ENCODE data around the gene ZNF234. TPM values are rescaled to one million over a fixed set of nuclear protein-coding genes. Genes with fewer than 3 reads are reported as not detected.
A peak's percentile ranks its signal among the peaks of the same experiment; 100 is the strongest.

The ZNF234 gene
- 3.1 TPM for polyA plus RNA-seq (2012; ENCODE audit: insufficient read length, low read depth)

GRCh38 chr19:44141191-44142058 is at the start of gene ZNF234:
TSS of gene ZNF234 (plus strand) at chr19:44141554. CDS start at chr19:44144633, 3,079 bp downstream.
- TF ChIP-seq TAF1 (IDR thresholded peaks at IDR 0.05; ENCODE audit: borderline replicate concordance, insufficient read depth, low read length) (peak; percentile 79; the same call in 1 of the 2 replicates), REST (IDR thresholded peaks at IDR 0.05; ENCODE audit: insufficient read depth in 1 of 2, low read depth in 2 of 2, low read length in 2 of 2) (no peak), FOXP2 (optimal IDR thresholded peaks at IDR 0.05; ENCODE audit: borderline replicate concordance, extremely low read depth, extremely low read length, insufficient read depth) (no peak), POLR2AphosphoS5 (IDR thresholded peaks at IDR 0.05; ENCODE audit: low read depth, low read length) (peak; percentile 81), SIN3A (IDR thresholded peaks at IDR 0.05; ENCODE audit: borderline replicate concordance, insufficient read depth, low read length) (peak; percentile 88; the same call in 1 of the 2 replicates)

- TF ChIP-seq POLR2AphosphoS5 (IDR thresholded peaks at IDR 0.05; ENCODE audit: low read depth, low read length) (no peak), SIN3A (IDR thresholded peaks at IDR 0.05; ENCODE audit: borderline replicate concordance, insufficient read depth, low read length) (no peak), TAF1 (IDR thresholded peaks at IDR 0.05; ENCODE audit: borderline replicate concordance, insufficient read depth, low read length) (no peak), REST (IDR thresholded peaks at IDR 0.05; ENCODE audit: insufficient read depth in 1 of 2, low read depth in 2 of 2, low read length in 2 of 2) (no peak), FOXP2 (optimal IDR thresholded peaks at IDR 0.05; ENCODE audit: borderline replicate concordance, extremely low read depth, extremely low read length, insufficient read depth) (no peak)
These were observed 49.2 kb upstream of the ZNF234 start for GRCh38 chr19:44092108-44092507.

GRCh38 chr19:44093931-44094765 is 47.2 kb upstream of the ZNF234 start, which contains the start of gene ZNF224:
TSS of gene ZNF224 (plus strand) at chr19:44094361. CDS start at chr19:44097874, 3,513 bp downstream.
- peak; percentile 95 for TF ChIP-seq POLR2AphosphoS5 (IDR thresholded peaks at IDR 0.05; ENCODE audit: low read depth, low read length)
- no peak for TF ChIP-seq SIN3A (IDR thresholded peaks at IDR 0.05; ENCODE audit: borderline replicate concordance, insufficient read depth, low read length)
- no peak for TF ChIP-seq REST (IDR thresholded peaks at IDR 0.05; ENCODE audit: insufficient read depth in 1 of 2, low read depth in 2 of 2, low read length in 2 of 2)
- no peak for TF ChIP-seq FOXP2 (optimal IDR thresholded peaks at IDR 0.05; ENCODE audit: borderline replicate concordance, extremely low read depth, extremely low read length, insufficient read depth)
- TF ChIP-seq TAF1 (IDR thresholded peaks at IDR 0.05; ENCODE audit: borderline replicate concordance, insufficient read depth, low read length): peak; percentile 73; the same call in 1 of the 2 replicates

GRCh38 chr19:44107751-44108150 is 33.6 kb upstream of the ZNF234 start:
- TF ChIP-seq POLR2AphosphoS5 (IDR thresholded peaks at IDR 0.05; ENCODE audit: low read depth, low read length) (no peak), SIN3A (IDR thresholded peaks at IDR 0.05; ENCODE audit: borderline replicate concordance, insufficient read depth, low read length) (no peak), REST (IDR thresholded peaks at IDR 0.05; ENCODE audit: insufficient read depth in 1 of 2, low read depth in 2 of 2, low read length in 2 of 2) (no peak)

Measured in PFSK-1 (cell line).